DMS114 treated with DMSO at 0.1 percent for 48 hours (cell line): ENCODE measurements around the gene HMCN2.

Experiments used
- DNase-seq: peaks from one replicate; lab custom pipeline; 2025; ENCODE audit not compliant: unreplicated experiment; lab: John Stamatoyannopoulos, UW

The HMCN2 gene

GRCh38 chr9:130405657-130406257 is 140.2 kb downstream of the HMCN2 start:
- no peak for DNase-seq

DNA sequence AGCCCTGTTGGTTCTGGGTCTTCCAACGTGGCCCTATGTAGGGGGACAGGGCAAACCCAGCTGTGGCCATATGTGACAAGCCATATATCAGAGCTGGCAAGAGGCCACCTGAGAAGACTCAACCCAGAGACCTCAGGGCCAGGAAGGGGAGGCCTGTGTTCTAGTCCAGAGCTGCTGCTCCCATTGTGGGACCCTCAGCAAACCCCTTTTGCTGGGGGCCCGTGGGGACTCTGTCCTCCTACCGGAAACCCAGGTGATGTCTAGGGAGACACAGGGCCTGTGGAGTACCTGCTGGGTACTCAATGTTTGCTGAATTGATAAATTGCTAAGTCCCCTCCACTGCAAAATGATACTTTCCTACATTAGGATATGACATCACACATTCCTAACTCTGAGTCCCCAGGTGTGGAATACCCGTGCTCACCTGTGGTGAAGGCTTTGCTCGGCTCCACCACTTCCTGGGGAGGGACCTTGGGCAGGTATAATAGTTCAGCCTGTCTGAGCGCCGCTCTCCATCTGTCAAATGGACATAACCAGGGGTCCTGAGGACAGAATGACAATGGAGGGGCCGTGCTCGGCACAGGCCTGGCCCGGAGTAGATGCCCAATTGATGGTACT is 140.8 kb downstream of the HMCN2 start:
- no peak for DNase-seq

- no peak for DNase-seq
Measured at GRCh38 chr9:130407916-130408663, 142.5 kb downstream of the HMCN2 start.

GRCh38 chr9:130408669-130409068 is 143.1 kb downstream of the HMCN2 start:
- DNase-seq: no peak

GRCh38 chr9:130409246-130409645 is 143.7 kb downstream of the HMCN2 start:
- no peak for DNase-seq

GRCh38 chr9:130410443-130410842 is 144.9 kb downstream of the HMCN2 start:
- DNase-seq: no peak

DNA sequence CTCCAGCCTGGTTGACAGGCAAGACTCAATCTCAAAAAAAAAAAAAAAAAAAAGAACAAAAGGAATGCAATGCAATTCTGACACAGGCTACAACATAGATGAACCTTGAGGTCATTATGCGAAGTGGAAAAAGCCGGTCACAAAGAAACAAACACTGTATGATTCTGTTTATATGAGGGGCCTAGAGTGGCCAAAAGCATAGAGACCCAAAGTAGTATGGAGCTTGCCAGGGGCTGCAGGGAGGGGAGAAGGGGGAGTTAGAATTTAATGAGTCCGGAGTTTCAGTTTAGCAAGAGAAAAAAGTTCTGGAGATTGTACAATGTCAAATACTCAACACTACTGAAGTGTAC is 146.0 kb downstream of the HMCN2 start:
- DNase-seq: no peak

- DNase-seq: no peak
Measured at GRCh38 chr9:130414081-130414731, 148.6 kb downstream of the HMCN2 start.

- no peak for DNase-seq
Measured at GRCh38 chr9:130414910-130415746, 149.6 kb downstream of the HMCN2 start.

- no peak for DNase-seq
Measured at GRCh38 chr9:130417602-130418001, 152.0 kb downstream of the HMCN2 start.

- DNase-seq: no peak
Measured at GRCh38 chr9:130418776-130419175, 153.2 kb downstream of the HMCN2 start.

- DNase-seq: no peak
Measured at GRCh38 chr9:130419521-130420035, 154.0 kb downstream of the HMCN2 start.

GRCh38 chr9:130421154-130421801 is 155.7 kb downstream of the HMCN2 start:
- DNase-seq: no peak

DNA sequence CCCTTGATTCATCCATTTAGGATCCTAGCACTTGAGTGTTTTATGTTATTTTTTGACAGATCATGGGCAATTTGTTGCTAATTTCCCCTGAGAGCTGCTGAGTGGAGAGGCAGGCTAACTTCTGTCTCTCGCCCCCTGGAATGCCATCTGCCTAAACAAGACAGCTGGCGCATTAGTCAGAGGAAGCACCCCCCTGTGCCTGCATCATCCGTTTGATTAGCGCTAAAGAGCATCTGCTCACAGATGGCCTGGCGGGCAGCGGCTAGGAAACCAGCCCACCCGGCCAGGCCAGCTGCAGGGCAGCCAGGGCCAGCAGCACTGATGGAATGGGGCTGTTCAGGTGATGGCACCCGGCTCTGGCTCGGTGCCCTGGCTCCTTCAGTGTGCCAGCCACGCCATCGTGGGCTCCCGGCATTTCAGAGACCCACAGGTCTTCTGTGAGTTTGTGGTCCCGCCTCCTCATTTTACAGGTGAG is 156.3 kb downstream of the HMCN2 start:
- no peak for DNase-seq

DNA sequence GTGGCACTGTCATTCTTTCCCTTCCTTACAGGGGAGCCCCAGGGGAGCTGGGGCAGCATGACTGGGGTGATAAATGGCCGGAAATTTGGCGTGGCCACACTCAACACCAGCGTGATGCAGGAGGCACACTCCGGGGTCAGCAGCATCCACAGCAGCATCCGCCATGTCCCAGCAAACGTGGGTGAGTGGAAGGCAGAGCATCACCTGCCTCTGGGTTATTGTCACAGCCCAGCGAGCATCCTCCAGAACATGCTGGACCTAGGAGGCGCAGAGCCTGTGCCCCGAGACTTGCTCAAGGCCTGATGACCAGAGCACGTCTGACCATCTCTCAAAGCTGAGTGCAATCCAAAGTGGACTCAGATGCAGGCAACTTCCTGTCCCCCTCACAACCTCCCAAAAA is 157.0 kb downstream of the HMCN2 start:
- DNase-seq: no peak

DNA sequence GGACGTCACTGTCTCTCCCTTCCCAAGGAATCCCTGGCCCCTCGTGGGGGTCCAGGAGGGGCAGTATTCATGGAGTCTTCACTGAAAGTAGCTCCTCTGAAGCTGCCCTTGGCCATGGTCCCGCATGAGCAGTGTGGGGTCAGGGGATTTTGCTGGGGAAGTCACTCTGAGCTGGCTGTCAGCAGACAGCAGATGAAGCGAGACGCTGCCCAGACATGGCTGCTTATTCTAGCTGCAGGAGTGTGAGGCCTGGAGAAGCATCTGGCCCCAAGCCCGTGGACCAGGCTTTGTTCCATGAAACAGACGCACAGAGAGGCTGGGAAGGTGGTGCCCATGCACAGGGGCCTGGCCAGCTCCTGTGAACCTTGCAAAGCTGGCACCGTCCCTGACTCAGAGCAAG is 157.7 kb downstream of the HMCN2 start:
- DNase-seq: no peak

- no peak for DNase-seq
Measured at GRCh38 chr9:130424595-130425454, 159.3 kb downstream of the HMCN2 start.

DNA sequence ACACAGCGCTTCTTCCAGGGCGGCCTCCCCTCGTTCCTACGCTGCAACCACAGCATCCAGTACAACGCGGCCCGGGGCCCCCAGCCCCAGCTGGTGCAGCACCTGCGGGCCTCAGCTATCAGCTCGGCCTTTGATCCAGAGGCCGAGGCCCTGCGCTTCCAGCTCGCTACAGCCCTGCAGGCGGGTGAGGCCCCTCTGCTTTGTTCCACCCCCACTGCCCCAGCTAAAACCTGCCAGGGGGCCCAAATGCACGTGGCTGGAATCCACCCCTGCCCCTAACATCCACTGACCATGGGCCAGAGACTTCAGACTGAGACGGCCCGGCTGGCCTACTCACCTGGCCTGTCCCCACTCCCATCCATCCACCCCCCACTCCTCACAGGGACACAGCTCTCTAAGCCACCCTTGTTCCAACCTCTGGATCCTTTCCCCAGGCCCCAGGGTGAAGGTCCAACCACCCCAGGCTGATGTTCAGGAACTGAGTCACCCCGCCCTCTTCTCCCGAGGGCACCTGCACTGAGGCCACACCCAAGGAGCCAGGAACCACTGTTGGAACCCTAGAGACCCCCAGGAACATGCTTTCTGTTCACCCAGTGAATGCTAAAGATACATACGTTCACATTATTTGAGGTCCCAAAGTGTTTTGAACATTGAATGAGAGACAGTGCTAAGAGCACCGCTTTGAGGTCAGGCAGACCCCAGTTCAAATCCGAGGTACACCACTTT is 160.3 kb downstream of the HMCN2 start:
- no peak for DNase-seq

- no peak for DNase-seq
Measured at GRCh38 chr9:130426467-130426773, 160.9 kb downstream of the HMCN2 start.
